Trophoblast cell (in vitro differentiated cells and primary cell): ENCODE data around the gene ITGB4.
A peak's percentile ranks its signal among the peaks of the same experiment; 100 is the strongest.

Experiments used
- DNase-seq, 2 donors: peaks; one replicate each; pipeline ENCODE4 v3.0.0-alpha.2; 2016
- H2AFZ ChIP-seq: 2 replicates; pipeline ENCODE4 v1.6.1; 2013; ENCODE audit warnings: low read length, moderate library complexity, mild to moderate bottlenecking; ENCODE audit not compliant: insufficient read depth, poor library complexity
- H2AK5ac ChIP-seq: 2 replicates; pipeline ENCODE4 v1.6.1; 2013; ENCODE audit warnings: mild to moderate bottlenecking, low read length
- H2BK120ac ChIP-seq: 2 replicates; pipeline ENCODE4 v1.6.1; 2013; ENCODE audit warnings: low read length, mild to moderate bottlenecking, moderate library complexity; ENCODE audit not compliant: insufficient read depth, poor library complexity
- H2BK12ac ChIP-seq: 2 replicates; pipeline ENCODE4 v1.6.1; 2013; ENCODE audit warnings: mild to moderate bottlenecking, low read length, moderate library complexity
- H2BK5ac ChIP-seq: 2 replicates; pipeline ENCODE4 v1.6.1; 2013; ENCODE audit warnings: low read length, low read depth, moderate library complexity, mild to moderate bottlenecking; ENCODE audit not compliant: poor library complexity
- H3K14ac ChIP-seq: 2 replicates; pipeline ENCODE4 v1.6.1; 2013; ENCODE audit warnings: mild to moderate bottlenecking, low read length
- H3K18ac ChIP-seq: 2 replicates; pipeline ENCODE4 v1.6.1; 2013; ENCODE audit warnings: mild to moderate bottlenecking, low read length
- H3K23ac ChIP-seq: 2 replicates; pipeline ENCODE4 v1.6.1; 2013; ENCODE audit warnings: low read length
- H3K27ac ChIP-seq: 2 replicates; pipeline ENCODE4 v1.5.1; 2013; ENCODE audit warnings: low read depth, mild to moderate bottlenecking, inconsistent platforms, low read length, moderate library complexity
- H3K27me3 ChIP-seq: 2 replicates; pipeline ENCODE4 v1.6.1; 2013; ENCODE audit warnings: inconsistent platforms, mild to moderate bottlenecking, low read length, moderate library complexity; ENCODE audit not compliant: insufficient read depth
- H3K36me3 ChIP-seq, 2 experiments: 1 replicate in 1 of 2; 2 replicates in 1 of 2; pipeline ENCODE4 v1.6.1; 2013; ENCODE audit warnings: low read length in 2 of 2, mild to moderate bottlenecking in 2 of 2, moderate library complexity in 1 of 2; ENCODE audit not compliant: insufficient read depth in 2 of 2, control insufficient read depth in 1 of 2
- H3K4ac ChIP-seq: 2 replicates; pipeline ENCODE4 v1.6.1; 2013; ENCODE audit warnings: low read depth, mild to moderate bottlenecking, low read length, moderate library complexity
- H3K4me1 ChIP-seq, 2 experiments: 1 replicate in 1 of 2; 2 replicates in 1 of 2; pipeline ENCODE4 v1.6.1; 2013; ENCODE audit warnings: low read length in 2 of 2, mild to moderate bottlenecking in 2 of 2, moderate library complexity in 1 of 2; ENCODE audit not compliant: insufficient read depth in 2 of 2, control insufficient read depth in 1 of 2
- H3K4me2 ChIP-seq: 2 replicates; pipeline ENCODE4 v1.6.1; 2013; ENCODE audit warnings: inconsistent platforms, mild to moderate bottlenecking, low read length, moderate library complexity
- H3K4me3 ChIP-seq: 2 replicates; pipeline ENCODE4 v1.5.1; 2013; ENCODE audit warnings: mild to moderate bottlenecking, low read depth, low read length, inconsistent platforms
- H3K79me1 ChIP-seq: one replicate; pipeline ENCODE4 v1.6.1; 2013; ENCODE audit warnings: low read length
- H3K79me2 ChIP-seq: 2 replicates; pipeline ENCODE4 v1.6.1; 2013; ENCODE audit warnings: low read length, mild to moderate bottlenecking; ENCODE audit not compliant: control insufficient read depth, insufficient read depth, poor library complexity
- H3K9ac ChIP-seq: 2 replicates; pipeline ENCODE4 v1.6.1; 2013; ENCODE audit warnings: mild to moderate bottlenecking, low read length
- H3K9me3 ChIP-seq: 2 replicates; pipeline ENCODE4 v1.6.1; 2013; ENCODE audit warnings: low read depth, mild to moderate bottlenecking, control low read depth, inconsistent platforms, low read length; ENCODE audit not compliant: insufficient read depth
- H4K12ac ChIP-seq: 2 replicates; pipeline ENCODE4 v1.6.1; 2013; ENCODE audit warnings: low read depth, mild to moderate bottlenecking, low read length, moderate library complexity
- H4K8ac ChIP-seq: 2 replicates; pipeline ENCODE4 v1.6.1; 2013; ENCODE audit warnings: low read depth, mild to moderate bottlenecking, low read length, moderate library complexity
- H4K91ac ChIP-seq: one replicate; pipeline ENCODE4 v1.6.1; 2013; ENCODE audit warnings: low read depth, mild to moderate bottlenecking, low read length, moderate library complexity
- WGBS: extraction: QIAGEN DNeasy Blood & Tissue Kit; methylation state at CpG from one replicate; pipeline ENCODE4 v1.1.7; 2013; ENCODE audit warnings: missing lambda C conversion rate; ENCODE audit not compliant: insufficient read length, insufficient coverage; ENCODE audit errors: extremely low coverage; 5-methylcytosine and 5-hydroxymethylcytosine counted together

Gene ITGB4

DNA sequence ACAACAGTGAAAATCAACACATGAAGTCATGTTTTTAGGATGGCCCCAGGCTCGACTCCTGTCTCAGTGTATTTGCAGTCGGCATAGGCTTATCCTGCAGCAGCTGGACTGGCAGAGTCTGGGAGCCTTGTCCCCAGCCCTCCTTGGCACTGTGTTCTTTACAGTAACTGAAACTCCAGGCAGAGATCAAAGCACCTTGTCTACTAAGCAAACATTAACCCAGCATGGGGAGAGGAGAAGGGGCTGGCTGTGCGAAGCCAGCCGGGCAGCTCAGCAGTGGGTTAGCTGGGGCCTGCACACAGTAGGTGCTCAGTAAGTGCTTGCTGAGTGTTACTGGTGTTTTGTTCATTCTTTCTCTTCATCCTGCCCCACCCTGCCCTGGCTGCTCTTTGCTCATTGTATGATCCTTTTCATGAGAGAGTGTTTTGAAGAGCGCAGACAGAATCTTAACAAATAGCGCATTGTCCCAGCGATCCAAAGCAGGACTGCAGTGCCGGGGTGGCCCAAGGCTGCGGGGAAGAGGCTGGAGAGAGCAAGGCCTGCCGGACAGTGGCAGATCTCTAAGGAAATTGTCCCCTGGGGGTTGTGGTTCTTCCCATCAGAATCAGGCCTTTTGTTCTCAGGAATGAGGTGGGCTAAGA is 23.5 kb upstream of the ITGB4 start:
- H3K14ac ChIP-seq = peak overlapping the region; percentile 21
- no CpG with 5 or more reads among the region's 10 CpGs for WGBS
- no peak overlapping the region for H2BK5ac ChIP-seq
- no peak overlapping the region for H3K4ac ChIP-seq
- H3K4me2 ChIP-seq = no peak overlapping the region
- H3K79me2 ChIP-seq = no peaks in the 10 kb centered on the region
- H3K23ac ChIP-seq = no peak overlapping the region
- H4K8ac ChIP-seq = no peak overlapping the region
- H2AFZ ChIP-seq = no peak overlapping the region
- peak overlapping the region; percentile 13 for H3K18ac ChIP-seq
- H3K27ac ChIP-seq = peak overlapping the region; percentile 55
- H2AK5ac ChIP-seq = no peak overlapping the region
- no peaks in the 10 kb centered on the region for H3K9me3 ChIP-seq
- H3K27me3 ChIP-seq = no peaks in the 10 kb centered on the region
- peak overlapping the region; percentile 54 for H4K91ac ChIP-seq
- no peak overlapping the region for H4K12ac ChIP-seq
- peaks cover 16% of the 10 kb centered on the region for H3K79me1 ChIP-seq
- DNase-seq = no peak
- peaks cover 51 to 67% of the 10 kb centered on the region in 2 experiments for H3K36me3 ChIP-seq
- H3K9ac ChIP-seq = no peak overlapping the region
- H2BK12ac ChIP-seq = no peak overlapping the region
- peaks cover 46 to 50% of the 10 kb centered on the region in 2 experiments for H3K4me1 ChIP-seq
- peak overlapping the region; percentile 21 for H2BK120ac ChIP-seq
- H3K4me3 ChIP-seq = no peak overlapping the region

DNA sequence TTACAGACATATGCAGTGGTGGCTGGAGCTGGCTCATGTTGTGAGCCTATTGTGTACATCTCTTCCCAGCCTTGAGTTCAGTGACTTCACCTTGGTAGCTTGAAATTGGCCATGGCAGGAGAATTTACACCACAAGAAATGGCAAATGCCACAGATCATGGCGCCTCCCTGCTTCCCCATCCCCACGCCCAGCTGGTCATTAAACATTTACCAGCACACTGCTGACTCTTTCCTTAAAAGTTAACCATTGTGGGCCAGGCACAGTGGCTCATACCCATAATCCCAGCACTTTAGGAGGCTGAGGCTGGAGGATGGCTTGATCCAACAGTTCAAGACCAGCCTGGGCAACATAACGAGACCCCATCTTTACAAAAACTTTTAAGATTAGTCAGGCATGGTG is 22.6 kb upstream of the ITGB4 start:
- H3K23ac ChIP-seq = no peak overlapping the region
- H3K9me3 ChIP-seq = no peaks in the 10 kb centered on the region
- WGBS = no CpG with 5 or more reads among the region's 3 CpGs

DNA sequence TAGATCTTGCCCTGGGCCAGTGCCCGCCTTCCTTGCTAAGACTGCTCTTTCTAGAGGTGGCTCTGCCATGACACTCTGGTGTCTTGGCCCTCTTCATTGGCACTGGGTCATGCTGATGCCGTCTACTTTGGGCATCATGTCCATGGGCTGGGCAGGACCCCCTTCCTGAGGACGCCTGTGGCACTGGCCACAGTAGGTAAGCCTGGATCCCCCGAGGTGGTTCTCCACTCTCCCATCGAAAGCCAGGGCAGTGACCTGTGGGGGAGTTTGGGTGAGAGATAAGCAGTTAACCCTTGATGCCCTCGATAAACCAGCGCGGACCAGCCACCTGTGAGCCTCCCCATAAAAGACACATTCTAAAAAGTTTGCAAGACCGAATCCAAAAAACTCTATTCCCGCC is 20.0 kb upstream of the ITGB4 start:
- Histone ChIP-seq H2AFZ (no peak overlapping the region), H3K23ac (no peak overlapping the region), H3K27ac (peak overlapping the region; percentile 88), H2AK5ac (no peak overlapping the region), H3K4ac (peak overlapping the region; percentile 20), H2BK12ac (peak overlapping the region; percentile 11), H4K91ac (peak overlapping the region; percentile 72), H3K36me3 (peaks cover 66 to 73% of the 10 kb centered on the region in 2 experiments), H3K27me3 (no peaks in the 10 kb centered on the region), H4K12ac (no peak overlapping the region), H2BK120ac (peak overlapping the region; percentile 74), H3K4me1 (peaks cover 24 to 27% of the 10 kb centered on the region in 2 experiments), H4K8ac (peak overlapping the region; percentile 55), H3K9me3 (no peaks in the 10 kb centered on the region), H2BK5ac (peak overlapping the region; percentile 67), H3K79me1 (peaks cover 16% of the 10 kb centered on the region), H3K79me2 (no peaks in the 10 kb centered on the region), H3K4me3 (no peak overlapping the region), H3K18ac (peak overlapping the region; percentile 15), H3K4me2 (no peak overlapping the region), H3K9ac (no peak overlapping the region), H3K14ac (peak overlapping the region; percentile 25)
- DNase-seq = no peak
- no CpG with 5 or more reads among the region's 10 CpGs for WGBS

More for the DNA sequence above, 22.6 kb upstream of the ITGB4 start:
- Histone ChIP-seq H2AK5ac (no peak overlapping the region), H2BK120ac (no peak overlapping the region), H4K12ac (no peak overlapping the region), H3K27me3 (no peaks in the 10 kb centered on the region), H3K18ac (no peak overlapping the region), H3K36me3 (peaks cover 55 to 68% of the 10 kb centered on the region in 2 experiments), H3K14ac (no peak overlapping the region), H3K4ac (no peak overlapping the region), H3K9ac (no peak overlapping the region), H3K4me2 (no peak overlapping the region), H3K4me1 (peaks cover 44 to 48% of the 10 kb centered on the region in 2 experiments), H2BK12ac (no peak overlapping the region), H4K91ac (peak overlapping the region; percentile 62), H3K4me3 (no peak overlapping the region), H3K79me1 (peaks cover 16% of the 10 kb centered on the region), H3K27ac (no peak overlapping the region), H2BK5ac (no peak overlapping the region), H3K79me2 (no peaks in the 10 kb centered on the region), H2AFZ (no peak overlapping the region), H4K8ac (no peak overlapping the region)
- no peak for DNase-seq

DNA sequence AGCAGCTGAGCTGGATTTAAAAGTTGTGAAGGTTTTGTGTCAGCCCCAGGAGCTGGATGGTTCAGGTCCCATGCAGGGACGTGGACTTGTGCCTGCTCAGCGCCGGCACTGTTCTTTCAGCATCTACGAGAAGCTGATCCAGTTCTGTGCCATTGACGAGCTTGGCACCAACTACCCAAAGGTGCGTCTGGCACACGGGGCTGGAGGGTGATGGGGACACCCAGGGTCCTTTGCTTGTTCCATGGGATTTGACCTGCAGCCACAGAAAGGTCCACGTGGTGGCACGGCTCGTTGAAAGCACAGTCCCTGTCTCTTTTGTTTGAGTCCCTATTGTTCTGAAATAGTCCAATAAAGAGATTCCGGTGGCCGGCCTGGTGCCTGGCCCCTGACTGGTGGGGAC is 18.1 kb upstream of the ITGB4 start:
- no peak overlapping the region for H2AK5ac ChIP-seq
- H3K36me3 ChIP-seq = peaks cover 77 to 86% of the 10 kb centered on the region in 2 experiments
- DNase-seq = no peak
- no peak overlapping the region for H4K91ac ChIP-seq
- no peak overlapping the region for H3K4me3 ChIP-seq
- H3K9me3 ChIP-seq = no peaks in the 10 kb centered on the region
- H3K14ac ChIP-seq = no peak overlapping the region
- no peak overlapping the region for H4K8ac ChIP-seq
- H2BK120ac ChIP-seq = no peak overlapping the region
- H3K79me2 ChIP-seq = no peaks in the 10 kb centered on the region
- H3K23ac ChIP-seq = no peak overlapping the region
- H3K4ac ChIP-seq = no peak overlapping the region
- H3K9ac ChIP-seq = no peak overlapping the region
- peaks cover 12% of the 10 kb centered on the region for H3K79me1 ChIP-seq
- no peak overlapping the region for H4K12ac ChIP-seq
- peaks cover 14 to 17% of the 10 kb centered on the region in 2 experiments for H3K4me1 ChIP-seq
- H3K18ac ChIP-seq = no peak overlapping the region
- H3K4me2 ChIP-seq = no peak overlapping the region
- H3K27ac ChIP-seq = no peak overlapping the region
- no CpG with 5 or more reads among the region's 12 CpGs for WGBS
- no peak overlapping the region for H2BK12ac ChIP-seq
- H3K27me3 ChIP-seq = no peaks in the 10 kb centered on the region
- H2BK5ac ChIP-seq = no peak overlapping the region
- no peak overlapping the region for H2AFZ ChIP-seq
